Tibial artery (tissue), 4 donors: ENCODE results near the gene CCNL1.

Experiments used
- DNase-seq, 2 donors: peaks; one replicate each; pipeline ENCODE4 v3.0.0-alpha.2; 2019
- H3K27ac ChIP-seq, 2 donors: fragments of 200-600 bp; sonication (generic) in 1 of 2; 1 replicate in 1 of 2; 2 replicates in 1 of 2; pipeline ENCODE4 v1.5.1; 2018 to 2019; ENCODE audit warnings: mild to moderate bottlenecking in 1 of 2
- H3K27me3 ChIP-seq, 2 donors: fragments of 200-600 bp; sonication (generic) in 1 of 2; one replicate each; pipeline versions ENCODE4 v1.5.1 to v1.6.0; 2016 to 2019
- H3K36me3 ChIP-seq, 3 donors: fragments of 200-600 bp; sonication (generic) in 2 of 3; one replicate each; pipeline ENCODE4 v1.5.1; 2016 to 2019; ENCODE audit warnings: mild to moderate bottlenecking in 2 of 3
- H3K4me1 ChIP-seq, 4 donors: fragments of 200-600 bp; sonication (generic) in 2 of 4; 1 replicate in 3 of 4; 2 replicates in 1 of 4; pipeline ENCODE4 v1.5.1; 2016 to 2019
- H3K4me3 ChIP-seq, 2 donors: fragments of 200-600 bp; sonication (generic) in 1 of 2; 1 replicate in 1 of 2; 2 replicates in 1 of 2; pipeline ENCODE4 v1.5.1; 2018 to 2019; ENCODE audit warnings: mild to moderate bottlenecking in 2 of 2
- H3K9me3 ChIP-seq, 3 donors: fragments of 200-600 bp; sonication (generic) in 1 of 3; one replicate each; pipeline ENCODE4 v1.5.1; 2016 to 2019
- intact Hi-C: fragments of 100-400 bp; cut with DNase I; formaldehyde crosslinking; loops from one replicate; pipeline ENCODE4 v1.15.0; 2023; ENCODE audit warnings: low total_unique reads
- TF ChIP-seq, protein P1 (sequence below), 2 experiments: fragments of 200-600 bp in 1 of 2; fragments of 450-650 bp in 1 of 2; IDR thresholded peaks; one replicate each; pipeline ENCODE4 v1.5.1; 2017 to 2019; ENCODE audit warnings: antibody characterized with exemption in 2 of 2, mild to moderate bottlenecking in 1 of 2, moderate library complexity in 1 of 2

Gene CCNL1

DNA sequence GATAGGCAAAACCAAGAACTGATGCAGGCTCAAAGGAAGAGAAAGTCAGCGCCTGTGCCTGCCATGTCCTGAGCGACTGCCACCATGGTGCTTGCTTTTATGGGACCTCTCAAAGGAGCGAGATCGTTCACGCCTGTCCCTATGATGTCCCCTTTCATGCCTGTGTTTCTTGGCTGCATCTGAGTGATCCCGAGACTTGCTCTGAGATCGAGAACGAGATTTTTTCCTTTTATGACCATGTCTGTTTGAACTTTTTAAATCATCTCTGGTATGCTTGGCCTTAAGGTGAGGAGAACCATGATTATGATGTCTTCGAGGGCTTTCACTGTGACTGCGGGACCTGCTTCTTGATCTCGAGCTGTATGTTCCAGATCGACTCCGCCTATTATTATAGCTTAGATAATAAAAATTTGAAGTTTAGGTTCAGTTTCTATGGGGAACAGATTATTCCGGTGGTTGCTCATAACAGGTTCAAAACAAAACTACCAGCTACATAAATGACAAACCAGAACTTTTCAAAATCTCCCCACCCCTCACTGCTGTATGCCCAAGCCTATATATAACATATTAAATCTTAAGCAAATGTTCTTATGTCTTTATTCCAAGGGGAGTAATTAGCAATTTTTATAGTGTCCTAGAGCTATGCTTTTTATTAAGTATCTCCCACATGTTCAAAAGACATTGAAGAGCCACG is 11.6 kb downstream of the CCNL1 start:
- H3K36me3 ChIP-seq: peaks cover 92 to 97% (median 96%) of the 10 kb centered on the region in 3 donors
- H3K9me3 ChIP-seq: no peaks in the 10 kb centered on the region
- TF ChIP-seq, protein P1, sequence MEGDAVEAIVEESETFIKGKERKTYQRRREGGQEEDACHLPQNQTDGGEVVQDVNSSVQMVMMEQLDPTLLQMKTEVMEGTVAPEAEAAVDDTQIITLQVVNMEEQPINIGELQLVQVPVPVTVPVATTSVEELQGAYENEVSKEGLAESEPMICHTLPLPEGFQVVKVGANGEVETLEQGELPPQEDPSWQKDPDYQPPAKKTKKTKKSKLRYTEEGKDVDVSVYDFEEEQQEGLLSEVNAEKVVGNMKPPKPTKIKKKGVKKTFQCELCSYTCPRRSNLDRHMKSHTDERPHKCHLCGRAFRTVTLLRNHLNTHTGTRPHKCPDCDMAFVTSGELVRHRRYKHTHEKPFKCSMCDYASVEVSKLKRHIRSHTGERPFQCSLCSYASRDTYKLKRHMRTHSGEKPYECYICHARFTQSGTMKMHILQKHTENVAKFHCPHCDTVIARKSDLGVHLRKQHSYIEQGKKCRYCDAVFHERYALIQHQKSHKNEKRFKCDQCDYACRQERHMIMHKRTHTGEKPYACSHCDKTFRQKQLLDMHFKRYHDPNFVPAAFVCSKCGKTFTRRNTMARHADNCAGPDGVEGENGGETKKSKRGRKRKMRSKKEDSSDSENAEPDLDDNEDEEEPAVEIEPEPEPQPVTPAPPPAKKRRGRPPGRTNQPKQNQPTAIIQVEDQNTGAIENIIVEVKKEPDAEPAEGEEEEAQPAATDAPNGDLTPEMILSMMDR (IDR thresholded peaks at IDR 0.05): no peak
- H3K27ac ChIP-seq: no peak overlapping the region
- intact Hi-C loops: no loop called here
- H3K4me3 ChIP-seq: no peak overlapping the region
- H3K27me3 ChIP-seq: no peaks in the 10 kb centered on the region
- peaks cover 0 to 5% (median 0%) of the 10 kb centered on the region in 4 donors for H3K4me1 ChIP-seq
- DNase-seq: no peak

DNA sequence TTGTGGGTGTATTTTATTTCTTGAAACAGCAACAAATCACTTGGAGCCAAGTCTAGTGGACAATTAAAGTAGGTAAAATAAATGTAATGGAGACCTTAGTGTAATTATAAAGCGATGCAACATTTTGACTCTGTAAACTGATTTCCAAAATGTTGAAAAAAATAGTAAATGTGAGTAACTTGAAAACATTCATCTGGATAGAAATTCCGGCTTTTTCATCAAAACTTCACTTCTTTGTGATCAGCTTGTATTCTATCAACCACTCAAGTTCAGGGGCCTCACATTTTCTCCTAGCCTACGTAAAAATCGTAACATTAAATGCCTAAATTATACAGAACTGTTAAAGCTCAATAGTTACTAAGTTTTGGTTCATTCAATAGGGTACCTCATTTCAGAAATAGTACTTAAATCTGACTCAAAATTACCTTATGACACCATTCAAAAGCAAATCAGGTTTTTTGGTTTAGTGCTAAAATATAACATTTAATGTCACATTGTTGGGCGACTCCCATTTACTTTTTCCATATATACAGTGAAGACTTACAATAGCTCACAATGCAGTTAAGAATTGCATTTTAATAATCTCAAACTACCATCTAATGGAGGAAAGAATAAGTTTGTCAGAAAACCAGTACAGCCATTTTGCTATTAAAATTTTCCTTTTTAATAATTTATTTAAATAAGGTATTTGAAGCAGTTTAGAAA is 12.7 kb downstream of the CCNL1 start:
- Histone ChIP-seq H3K4me1 (no peaks in the 10 kb centered on the region), H3K4me3 (no peak overlapping the region), H3K27ac (no peak overlapping the region), H3K9me3 (no peaks in the 10 kb centered on the region), H3K27me3 (no peaks in the 10 kb centered on the region), H3K36me3 (peaks cover 82 to 96% (median 95%) of the 10 kb centered on the region in 3 donors)
- intact Hi-C loops: no loop called here
- no peak for DNase-seq
- TF ChIP-seq, protein P1 (IDR thresholded peaks at IDR 0.05): no peak

DNA sequence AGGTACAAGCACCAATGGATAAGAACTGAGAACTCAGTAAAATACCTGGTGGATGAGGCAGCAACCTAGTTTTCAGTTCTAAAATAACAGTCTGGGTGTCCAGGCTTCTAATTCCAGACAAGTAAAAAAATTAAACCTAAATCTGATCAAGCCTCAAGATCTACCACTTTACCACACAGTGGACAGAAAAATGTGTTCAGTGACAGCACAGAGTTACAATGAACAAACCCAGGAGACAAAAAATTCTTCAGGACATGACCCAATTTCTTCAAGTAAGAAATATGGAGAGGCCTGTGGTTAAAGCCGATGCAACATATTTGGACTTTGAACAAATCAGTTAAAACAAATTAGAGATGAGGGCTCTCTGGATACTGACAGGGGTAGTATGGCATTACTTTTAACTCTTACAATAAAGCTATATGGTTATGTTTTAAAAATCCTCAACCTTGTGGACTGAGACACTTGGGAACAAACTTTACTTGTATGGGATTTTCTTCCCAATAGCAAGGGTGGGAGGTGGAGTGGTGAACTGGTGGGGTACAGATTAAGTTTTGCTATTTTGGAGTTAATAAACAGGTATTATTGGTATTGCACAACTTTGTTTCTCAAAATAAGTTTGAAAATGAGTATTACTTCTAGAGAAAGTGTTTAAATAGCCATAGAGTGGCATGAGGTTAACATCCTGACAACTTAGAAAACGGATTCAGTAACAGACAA is 14.2 kb downstream of the CCNL1 start:
- intact Hi-C loops: no loop called here
- H3K4me3 ChIP-seq: no peak overlapping the region
- TF ChIP-seq, protein P1 (IDR thresholded peaks at IDR 0.05): no peak
- no peak for DNase-seq
- no peaks in the 10 kb centered on the region for H3K27me3 ChIP-seq
- no peak overlapping the region for H3K27ac ChIP-seq
- H3K9me3 ChIP-seq: no peaks in the 10 kb centered on the region
- H3K36me3 ChIP-seq: peaks cover 67 to 96% (median 84%) of the 10 kb centered on the region in 3 donors
- no peaks in the 10 kb centered on the region for H3K4me1 ChIP-seq

DNA sequence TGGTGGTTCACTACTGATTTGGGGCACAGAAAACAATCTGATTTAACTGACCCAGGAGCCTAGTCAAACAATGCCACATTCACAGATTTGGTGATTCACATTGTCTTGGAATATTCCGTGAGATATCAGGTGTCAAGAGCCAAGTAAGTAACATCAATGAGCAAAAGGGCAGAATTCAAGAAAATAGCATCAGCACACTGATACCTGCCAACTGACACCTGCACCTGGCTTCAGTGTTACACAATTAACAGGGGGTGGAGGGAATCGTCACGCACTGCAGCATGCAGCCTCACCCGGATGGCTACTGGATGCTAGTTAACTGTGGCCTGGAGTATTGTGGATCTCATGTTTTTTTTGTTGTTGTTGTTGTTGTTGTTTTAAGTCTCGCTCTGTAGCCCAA is 17.6 kb downstream of the CCNL1 start:
- H3K4me1 ChIP-seq: peaks cover 0 to 6% (median 3%) of the 10 kb centered on the region in 4 donors
- H3K27ac ChIP-seq: no peak overlapping the region
- H3K4me3 ChIP-seq: no peak overlapping the region
- H3K9me3 ChIP-seq: no peaks in the 10 kb centered on the region
- no peaks in the 10 kb centered on the region for H3K27me3 ChIP-seq
- H3K36me3 ChIP-seq: peaks cover 32 to 72% (median 51%) of the 10 kb centered on the region in 3 donors
- DNase-seq: no peak
- TF ChIP-seq, protein P1 (IDR thresholded peaks at IDR 0.05): no peak
- intact Hi-C loops: no loop called here

DNA sequence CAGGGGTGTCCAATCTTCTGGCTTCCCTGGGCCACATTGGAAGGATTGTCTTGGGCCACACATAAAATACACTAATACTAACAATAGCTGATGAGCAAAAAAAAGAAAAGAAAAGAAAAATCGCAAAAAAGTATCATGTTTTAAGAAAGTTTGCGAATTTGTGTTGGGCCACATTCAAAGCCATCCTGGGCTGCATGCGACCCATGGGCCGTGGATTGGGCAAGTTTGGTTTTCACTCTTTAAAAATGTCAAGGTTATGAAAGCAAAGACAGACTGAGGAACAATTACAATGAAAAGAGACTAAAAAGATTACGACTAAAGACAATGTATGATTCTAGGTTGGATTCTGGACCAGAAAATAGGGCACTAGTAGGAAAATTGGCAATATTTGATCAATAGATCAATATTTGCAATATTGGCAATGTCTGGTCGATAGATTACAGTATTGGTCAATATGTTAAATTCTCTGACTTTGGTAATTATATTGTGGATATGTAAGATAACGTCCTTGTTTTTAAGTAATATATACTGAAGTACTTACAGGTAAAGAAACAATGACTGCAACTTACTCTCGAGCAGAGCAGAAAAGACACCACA is 19.9 kb downstream of the CCNL1 start:
- Histone ChIP-seq H3K36me3 (peaks cover 15 to 49% (median 28%) of the 10 kb centered on the region in 3 donors), H3K4me3 (no peak overlapping the region), H3K27me3 (no peaks in the 10 kb centered on the region), H3K9me3 (no peaks in the 10 kb centered on the region), H3K27ac (no peak overlapping the region), H3K4me1 (peaks cover 0 to 27% (median 21%) of the 10 kb centered on the region in 4 donors)
- TF ChIP-seq, protein P1 (IDR thresholded peaks at IDR 0.05): no peak
- DNase-seq: no peak
- intact Hi-C loops: loop anchor here (10.0 kb wide), 1 partner anchor 315 kb away; the partner anchor contains the start of gene LEKR1
